ENCODE results near the gene C11orf91.

- TF ChIP-seq, protein P1, sequence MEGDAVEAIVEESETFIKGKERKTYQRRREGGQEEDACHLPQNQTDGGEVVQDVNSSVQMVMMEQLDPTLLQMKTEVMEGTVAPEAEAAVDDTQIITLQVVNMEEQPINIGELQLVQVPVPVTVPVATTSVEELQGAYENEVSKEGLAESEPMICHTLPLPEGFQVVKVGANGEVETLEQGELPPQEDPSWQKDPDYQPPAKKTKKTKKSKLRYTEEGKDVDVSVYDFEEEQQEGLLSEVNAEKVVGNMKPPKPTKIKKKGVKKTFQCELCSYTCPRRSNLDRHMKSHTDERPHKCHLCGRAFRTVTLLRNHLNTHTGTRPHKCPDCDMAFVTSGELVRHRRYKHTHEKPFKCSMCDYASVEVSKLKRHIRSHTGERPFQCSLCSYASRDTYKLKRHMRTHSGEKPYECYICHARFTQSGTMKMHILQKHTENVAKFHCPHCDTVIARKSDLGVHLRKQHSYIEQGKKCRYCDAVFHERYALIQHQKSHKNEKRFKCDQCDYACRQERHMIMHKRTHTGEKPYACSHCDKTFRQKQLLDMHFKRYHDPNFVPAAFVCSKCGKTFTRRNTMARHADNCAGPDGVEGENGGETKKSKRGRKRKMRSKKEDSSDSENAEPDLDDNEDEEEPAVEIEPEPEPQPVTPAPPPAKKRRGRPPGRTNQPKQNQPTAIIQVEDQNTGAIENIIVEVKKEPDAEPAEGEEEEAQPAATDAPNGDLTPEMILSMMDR (IDR thresholded peaks at IDR 0.05) = no peak
- no peak for TF ChIP-seq POLR2A (IDR thresholded peaks at IDR 0.05; ENCODE audit: low read depth)
Measured at GRCh38 chr11:33696411-33696810, 4.2 kb downstream of the C11orf91 start.

Measured in esophagus muscularis mucosa (tissue), 3 donors.